Activated CD4-positive, alpha-beta T cell treated with anti-CD3 and anti-CD28 coated beads, Interleukin-2, Interleukin-4, amounts not matched to agents 100 ng/mL and 50 ng/mL, durations not matched to agents 16 hours and 8 hours (primary cell): ENCODE measurements around the gene RCOR2.

ENCODE experiments used
- DNase-seq: peaks from one replicate; pipeline ENCODE4 v3.0.0-alpha.2; 2020; ENCODE audit warnings: low spot score

RCOR2 gene

DNA sequence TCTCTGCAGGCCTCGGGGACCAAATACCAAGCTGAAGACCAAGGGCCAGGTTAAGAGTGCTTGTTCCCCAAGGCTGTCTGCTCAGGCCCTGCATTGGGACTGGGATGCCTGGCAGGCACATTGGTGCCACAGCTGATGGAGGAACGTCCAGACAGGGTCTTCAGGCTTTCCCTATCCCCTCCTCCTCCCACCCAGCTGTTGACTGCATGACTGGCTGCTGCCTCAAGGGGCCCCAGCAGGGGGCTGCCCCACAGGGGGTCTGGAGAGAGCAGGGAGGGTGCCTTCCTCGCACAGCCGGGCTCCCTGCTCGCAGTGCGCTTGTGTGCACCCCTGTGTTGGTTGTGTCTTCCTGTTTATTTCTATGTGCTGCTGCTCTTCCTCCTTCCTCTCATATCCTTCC lies 9.9 kb downstream of the RCOR2 start:
- no peak for DNase-seq

DNA sequence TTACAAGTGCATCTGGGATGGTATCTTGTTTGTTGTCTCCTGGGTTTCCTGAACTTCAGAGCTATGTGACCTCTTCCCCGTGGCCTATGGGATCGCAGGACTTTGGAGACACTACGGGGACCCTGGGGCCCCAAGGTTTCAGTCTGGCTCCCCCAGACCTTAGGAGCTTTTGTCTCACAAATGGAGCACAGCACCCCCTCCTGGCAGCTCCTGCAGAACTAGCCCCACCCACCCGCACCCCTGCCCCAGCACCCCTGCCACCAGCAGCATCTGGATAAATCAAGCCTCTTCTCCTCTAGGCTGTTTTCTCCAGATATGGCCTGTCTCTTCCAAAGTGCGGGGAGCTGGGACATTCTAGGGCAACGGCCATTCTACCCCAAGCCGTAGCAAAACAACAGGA lies 10.4 kb downstream of the RCOR2 start:
- peak; percentile 11 for DNase-seq

DNA sequence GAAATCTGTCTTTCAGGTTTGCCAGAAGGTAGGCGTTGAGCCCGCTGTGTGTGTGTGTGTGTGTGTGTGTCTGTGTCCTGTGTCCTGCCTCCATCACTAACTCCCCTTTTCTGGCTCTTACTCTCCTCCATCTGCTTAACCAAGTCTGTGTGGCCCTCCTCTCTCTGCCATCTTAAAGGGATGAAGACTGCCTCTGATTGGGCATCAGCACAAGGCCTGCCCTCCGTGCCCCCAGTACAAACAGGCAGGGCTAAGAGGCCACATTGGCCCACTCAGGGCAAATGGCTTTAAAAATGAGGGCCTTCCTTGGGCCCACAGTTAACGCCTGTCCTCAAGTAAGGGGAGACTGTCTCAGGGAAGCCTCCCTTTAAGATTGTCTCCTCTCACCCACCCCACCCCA lies 10.9 kb downstream of the RCOR2 start:
- no peak for DNase-seq

DNA sequence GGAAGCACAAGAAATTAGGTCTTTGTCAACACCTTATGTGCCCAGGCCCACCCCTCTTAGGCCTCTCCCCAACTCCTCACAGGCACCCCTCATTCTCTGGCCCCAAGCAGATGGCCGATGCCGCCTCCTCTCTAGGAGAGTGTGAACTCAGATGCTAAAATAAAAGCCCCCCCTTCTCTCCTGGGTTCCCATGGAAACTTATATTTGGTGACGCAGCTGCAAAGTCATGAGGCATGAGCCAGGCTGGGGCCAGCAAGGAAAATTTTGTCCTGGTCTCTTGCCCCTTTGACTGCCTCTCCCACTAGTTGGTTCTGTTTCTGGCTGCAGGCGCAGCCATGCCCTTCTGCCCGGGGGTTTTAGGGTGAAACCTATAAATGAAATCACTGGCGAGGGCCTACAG lies 11.8 kb downstream of the RCOR2 start:
- DNase-seq: no peak

DNA sequence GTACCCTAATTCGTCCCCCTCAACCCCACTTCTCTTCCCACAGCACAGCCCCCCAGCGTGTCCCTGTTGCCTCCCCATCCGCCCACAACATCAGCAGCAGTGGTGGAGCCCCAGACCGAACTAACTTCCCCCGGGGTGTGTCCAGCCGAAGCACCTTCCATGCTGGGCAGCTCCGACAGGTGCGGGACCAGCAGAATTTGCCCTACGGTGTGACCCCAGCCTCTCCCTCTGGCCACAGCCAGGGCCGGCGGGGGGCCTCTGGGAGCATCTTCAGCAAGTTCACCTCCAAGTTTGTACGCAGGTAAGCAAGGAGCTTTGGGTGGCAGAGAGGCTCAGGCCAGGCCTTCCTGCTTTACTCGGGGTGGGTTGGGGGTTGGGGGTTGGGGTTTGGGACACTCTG lies 12.2 kb downstream of the RCOR2 start:
- DNase-seq: no peak

DNA sequence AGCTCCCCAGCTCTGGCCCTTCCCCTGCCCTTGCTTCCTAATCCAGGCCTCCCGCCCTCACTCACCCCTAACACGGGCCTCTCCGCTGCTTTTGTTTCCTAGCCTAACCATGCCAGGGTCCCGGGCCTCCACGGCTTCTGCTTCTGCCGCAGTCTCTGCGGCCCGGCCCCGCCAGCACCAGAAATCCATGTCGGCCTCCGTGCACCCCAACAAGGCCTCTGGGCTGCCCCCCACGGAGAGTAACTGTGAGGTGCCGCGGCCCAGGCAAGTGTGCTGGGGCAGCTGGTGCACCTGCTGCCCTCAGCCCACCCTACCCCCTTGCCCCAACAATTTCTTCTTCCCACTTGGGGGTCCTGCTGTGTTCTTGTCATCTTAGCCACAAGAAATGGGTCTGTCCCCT lies 13.1 kb downstream of the RCOR2 start:
- DNase-seq: no peak

DNA sequence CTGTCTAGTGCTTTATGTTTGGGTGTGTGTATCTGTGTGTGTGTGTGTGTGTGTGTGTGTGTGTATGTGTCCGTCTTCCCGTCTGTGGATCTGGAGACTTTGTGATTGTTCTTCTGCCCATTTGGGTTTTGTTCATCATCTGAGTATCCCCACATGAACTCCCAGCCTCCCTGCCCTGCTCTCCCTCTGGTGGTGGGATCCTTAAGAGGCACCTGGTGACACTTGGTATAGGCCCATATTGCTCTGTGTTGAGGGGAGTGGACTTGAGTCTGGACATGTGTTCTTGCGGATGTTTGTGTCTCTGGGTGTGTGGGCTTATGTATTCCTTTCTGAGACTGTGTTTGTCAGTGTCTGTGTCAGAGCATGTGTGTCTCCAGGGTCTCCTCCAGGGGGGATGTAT lies 15.3 kb downstream of the RCOR2 start:
- DNase-seq: no peak

DNA sequence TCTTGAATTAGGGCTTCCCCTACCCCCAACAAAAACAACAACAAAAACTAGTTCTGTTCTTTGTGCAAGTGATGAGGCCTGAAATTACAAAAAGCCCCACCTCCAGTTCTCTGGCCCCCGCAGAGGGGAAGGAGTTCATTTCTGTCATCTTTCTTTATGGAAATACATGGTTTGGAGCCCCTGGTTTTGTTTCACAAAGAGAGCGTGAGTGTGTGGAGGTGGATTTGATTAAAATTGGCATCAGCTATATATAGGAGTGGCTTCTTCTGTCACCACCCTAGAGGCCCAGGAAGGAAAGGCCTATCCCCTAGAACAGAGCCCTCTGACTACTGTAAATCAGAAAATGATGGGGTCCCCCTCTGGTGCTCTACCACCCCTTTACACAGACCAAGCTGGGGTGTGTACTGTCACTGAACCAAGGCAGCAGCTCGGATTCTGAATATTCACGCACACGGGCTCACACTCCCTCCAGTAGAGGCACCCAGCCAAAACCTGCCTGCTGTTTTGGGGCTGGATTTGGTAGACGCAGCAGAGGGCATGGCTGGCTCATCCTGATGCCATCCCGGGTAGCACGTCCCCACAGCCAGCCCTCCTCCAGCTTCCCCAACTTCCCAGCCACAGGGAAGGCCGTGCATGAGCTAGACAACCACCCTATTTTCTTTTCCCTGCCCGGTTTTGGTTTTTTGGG lies 19.4 kb downstream of the RCOR2 start:
- no peak for DNase-seq

DNA sequence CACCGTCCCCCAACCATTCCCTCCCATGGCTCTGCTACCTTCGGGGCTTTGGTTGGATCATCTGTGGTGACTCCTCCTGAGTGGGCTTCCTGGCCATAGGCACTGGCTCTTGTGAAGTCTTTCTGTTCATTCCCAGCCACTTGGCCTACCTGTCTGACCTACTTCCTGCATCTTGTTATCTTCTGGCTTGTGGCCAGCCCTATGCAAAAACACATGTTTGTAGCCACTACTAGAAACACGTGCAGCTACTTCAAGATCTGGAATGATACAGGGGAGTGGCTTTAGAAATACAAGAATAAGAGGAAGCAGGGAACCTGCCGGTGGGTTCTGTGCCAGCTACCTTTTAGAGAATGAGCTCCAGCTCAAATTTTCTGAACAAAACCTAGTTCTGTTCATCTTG lies 20.9 kb downstream of the RCOR2 start:
- DNase-seq: no peak

DNA sequence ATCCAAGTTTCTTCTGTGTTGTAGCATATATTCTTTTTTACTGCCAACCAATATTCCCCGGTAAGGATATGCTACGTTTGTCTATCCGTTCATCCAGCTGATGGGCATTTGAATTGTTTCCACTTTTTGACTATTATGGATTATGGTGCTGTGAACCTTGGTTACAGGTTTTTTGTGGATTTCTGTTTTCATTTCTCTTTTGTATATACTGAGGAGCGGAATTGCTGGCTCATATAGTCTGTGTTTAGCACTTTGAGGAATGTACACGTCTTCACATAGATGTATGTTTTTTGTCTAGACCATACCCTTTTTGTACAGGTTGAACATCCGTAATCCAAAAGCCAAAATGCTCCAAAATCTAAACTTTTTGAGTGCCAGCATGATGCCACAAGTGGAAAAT lies 23.6 kb downstream of the RCOR2 start:
- no peak for DNase-seq

DNA sequence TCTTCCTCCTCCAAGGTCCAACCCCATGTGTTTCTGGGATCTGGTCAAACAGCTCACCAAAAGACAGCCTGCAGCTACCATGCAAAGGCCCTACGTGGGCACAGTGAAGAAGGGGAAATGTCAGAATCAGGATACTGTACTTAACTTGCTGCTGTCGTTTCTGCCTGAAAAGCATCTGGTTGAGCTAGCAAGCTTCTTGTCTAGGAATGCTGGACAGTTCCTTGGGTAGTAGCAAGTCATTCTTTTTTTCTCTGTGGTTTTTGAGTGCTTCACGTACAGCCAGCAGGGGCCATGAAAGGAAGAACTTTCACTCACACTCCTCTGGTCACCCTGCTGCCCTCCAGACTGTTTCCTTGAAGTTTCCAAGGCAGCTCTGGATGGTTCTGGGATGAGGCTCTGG lies 24.7 kb downstream of the RCOR2 start:
- DNase-seq: no peak

DNA sequence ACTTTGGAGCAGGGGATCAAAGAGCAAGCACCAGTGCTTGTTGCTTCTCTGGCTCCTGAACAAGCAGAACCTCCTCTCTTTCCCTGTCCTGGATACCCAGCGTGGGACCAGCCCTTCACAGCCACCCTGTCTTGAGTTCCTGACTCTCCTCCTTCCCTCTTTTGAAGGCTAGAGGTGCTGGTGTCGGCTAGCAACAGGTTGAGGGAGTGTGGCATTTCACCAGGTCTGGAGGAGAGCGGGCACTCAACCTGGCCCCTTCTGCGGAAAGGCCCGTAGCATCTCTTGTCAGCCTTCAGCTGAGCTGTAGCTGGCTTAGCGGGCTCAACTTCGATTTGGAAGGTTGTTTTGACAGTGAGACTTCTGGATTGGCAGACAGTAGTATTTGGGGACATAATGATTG lies 26.6 kb downstream of the RCOR2 start:
- DNase-seq: no peak

DNA sequence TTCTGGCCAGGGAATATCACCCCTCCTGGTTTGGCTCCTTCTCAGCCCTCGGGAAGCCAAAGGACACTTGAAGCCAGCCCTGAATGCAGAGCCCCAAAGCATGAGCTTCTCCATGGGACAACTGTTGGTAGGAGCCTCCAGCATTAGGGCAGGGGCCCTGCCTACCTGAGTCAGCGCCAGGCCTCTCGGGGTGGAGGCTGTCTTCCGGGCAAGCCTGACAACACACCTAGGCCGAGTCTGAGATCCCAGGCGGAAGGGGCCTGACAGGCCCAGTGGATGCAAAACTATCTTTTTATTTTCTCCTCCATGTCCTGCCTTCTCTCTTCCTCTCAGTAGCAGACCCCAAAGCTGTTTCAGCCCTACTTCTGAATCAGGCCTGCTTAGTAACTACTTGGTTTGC lies 27.6 kb downstream of the RCOR2 start:
- no peak for DNase-seq

DNA sequence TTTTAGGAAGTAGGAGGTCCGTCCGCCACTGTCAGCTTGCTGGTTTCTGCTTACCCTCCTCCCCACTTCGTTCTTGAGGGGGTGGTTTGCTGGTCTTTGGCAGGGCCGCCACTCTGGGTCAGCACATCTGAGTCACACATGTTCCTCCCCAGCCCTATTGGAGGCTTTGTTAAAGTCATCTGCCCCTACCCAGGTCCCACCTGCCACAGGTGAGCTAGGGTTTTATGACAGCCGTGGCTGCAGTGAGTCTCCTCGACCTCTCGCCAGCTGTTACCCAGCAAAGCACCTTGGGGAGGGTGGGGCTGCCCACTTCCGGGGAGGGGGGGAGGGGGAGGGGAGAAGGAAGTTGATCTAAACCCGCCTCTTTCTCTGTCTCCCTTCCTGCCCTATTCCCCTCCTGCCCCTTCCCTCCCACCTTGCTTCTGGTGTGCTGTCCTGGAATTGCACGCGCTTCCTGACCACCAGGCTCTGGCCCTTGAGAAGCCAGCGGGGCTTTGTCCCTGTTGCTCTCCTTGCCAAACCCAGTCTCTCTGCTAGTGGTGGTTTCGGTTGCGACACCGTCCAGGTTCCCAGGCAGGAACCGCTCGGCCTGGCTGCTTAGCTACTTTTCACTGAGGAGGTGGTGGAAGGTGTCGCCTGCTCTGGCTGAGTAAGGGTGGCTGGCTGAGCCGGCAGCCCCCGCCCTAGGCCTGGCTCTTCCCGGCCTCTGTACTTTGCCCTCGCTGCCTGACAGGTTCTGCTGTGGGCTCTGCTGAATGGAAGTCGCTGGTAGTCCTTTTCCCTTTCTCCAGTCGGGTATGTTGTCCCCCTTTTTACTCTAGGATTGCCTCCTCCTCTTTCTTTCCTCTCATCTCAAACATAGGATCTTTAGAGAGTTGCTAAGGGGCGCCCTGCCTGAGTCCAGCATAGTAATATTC lies 28.5 kb downstream of the RCOR2 start:
- peak; percentile 70 for DNase-seq

DNA sequence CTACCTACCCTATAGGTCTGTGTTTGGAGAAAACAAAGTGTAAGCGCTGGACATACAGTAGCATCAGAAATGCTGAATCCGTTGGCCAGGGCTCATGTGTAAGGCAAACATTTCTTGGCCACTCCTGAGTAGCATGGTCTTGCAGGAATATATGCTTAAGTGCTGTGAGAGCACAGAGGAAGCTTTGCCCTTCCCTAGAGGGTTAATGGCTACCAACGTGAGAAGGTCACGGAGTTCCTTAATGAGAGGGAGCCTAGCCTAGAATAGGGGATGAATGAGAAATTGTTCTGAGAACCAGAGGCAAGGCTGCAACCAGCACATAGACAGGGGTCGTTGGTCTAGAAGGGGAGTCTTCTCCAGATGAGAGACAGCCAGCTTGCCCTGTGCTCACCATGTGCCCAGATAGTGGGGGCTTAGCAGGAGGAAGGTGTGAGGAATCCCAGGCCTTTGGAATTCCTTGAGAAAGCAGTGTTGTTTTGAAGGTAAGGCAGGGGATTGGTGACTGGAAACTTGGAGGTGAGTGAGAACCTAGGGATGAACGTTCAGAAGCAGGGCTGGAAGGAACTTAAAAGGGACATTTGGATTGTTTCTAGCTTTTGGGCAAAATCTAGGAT lies 29.5 kb downstream of the RCOR2 start:
- DNase-seq: no peak

DNA sequence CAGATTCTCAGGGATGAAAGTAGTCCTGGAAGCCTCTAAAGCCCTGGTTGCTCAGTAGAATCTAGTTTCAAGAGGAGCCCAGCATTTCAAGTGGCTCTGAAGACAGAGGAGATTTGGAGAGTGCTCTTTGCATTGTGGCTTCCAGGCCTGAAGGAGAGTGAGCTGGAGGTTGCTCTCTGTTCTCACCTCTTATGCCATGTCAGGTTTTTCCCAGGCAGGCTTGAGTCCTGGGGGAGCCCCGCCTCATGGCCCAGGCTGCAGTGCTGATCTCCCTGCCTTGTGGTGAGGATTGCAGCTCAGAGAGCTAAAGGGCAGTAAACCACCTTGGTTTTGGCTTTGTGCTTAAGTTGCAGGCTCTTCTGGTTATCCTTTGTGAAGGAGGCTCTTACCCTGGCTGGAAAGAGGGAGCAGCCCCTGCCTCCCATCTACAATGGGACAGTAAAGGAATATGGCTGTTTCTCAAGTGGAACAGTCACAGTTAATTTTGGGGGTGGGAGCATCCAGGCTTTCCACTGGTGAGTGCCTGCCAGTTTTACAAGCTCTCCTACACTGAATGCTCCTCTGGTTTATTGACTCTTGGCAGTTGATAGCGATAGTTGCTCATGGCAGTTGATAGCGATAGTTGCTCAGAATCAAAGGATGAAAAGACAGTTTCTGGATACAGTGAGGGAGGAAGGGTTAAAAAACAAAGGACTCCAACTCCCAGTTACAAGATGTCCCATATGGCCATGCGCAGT lies 32.6 kb downstream of the RCOR2 start:
- DNase-seq: no peak

DNA sequence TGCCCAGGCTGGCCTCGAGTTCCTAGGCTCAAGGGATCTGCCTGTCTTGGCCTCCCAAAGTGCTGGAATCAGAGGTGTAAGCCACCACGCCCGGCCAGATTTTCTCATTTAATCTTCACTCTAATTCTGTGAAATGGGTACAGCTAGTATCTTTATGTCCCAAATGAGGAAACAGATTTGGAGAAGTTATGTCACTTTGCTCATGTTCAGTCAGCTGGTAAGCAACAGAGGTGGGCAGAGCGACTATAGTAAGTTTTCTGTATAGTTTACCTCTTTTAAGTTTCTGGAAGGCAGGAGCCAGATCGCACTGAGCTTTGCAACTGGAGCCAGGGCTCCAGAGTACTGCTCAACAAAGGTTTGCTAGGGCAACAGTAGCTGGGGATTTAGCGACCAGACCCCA lies 33.2 kb downstream of the RCOR2 start:
- no peak for DNase-seq

DNA sequence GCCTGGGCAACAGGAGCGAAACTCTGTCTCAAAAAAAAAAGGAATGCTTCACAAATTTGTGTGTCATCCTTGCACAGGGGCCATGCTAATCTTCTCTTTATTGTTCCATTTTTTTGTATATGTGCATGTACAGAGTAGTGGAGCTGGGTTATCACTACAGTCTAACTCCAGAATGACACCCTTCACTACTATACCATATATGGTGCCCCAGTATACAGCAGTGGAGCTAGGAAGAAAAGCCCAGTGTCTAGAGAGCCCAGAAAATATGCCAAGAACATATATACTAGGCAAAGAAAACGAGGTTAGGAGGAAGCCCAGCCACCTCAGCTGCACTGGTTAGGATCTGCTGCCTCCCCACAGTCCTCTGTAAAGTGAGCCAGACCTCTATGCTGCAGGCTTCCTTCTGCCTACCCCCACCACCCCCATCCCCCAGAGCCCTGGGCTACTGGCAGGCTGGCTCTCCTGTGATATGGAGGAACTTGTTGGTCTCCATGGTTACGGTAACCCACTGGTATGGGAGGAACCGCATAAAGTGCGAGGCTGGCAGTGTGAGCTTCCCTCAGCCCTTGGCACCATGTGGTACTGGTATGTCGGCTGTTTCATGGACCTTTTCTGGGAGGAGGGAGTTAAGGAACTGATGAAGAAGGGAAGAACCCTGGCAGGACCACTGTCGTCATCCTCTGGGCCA lies 34.3 kb downstream of the RCOR2 start:
- no peak for DNase-seq

DNA sequence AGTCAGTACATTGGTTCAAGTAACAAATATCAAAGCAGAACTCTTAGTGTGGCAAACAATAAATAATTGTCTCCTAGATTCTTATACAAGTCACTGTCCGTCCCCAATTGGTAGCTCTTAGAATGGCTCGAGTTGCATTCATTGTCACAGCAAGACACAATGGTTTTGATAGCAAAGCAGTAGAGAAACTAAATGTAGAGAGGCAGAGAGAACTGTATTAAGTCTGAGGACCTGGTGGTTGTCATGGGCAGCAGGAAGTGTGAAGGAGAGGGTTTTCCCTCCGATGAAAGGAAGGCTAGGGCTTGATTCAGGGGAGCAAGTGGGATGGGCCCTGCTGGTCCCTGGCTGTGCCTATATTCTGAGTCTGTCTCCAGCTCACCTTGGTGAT lies 36.6 kb downstream of the RCOR2 start:
- DNase-seq: no peak

DNA sequence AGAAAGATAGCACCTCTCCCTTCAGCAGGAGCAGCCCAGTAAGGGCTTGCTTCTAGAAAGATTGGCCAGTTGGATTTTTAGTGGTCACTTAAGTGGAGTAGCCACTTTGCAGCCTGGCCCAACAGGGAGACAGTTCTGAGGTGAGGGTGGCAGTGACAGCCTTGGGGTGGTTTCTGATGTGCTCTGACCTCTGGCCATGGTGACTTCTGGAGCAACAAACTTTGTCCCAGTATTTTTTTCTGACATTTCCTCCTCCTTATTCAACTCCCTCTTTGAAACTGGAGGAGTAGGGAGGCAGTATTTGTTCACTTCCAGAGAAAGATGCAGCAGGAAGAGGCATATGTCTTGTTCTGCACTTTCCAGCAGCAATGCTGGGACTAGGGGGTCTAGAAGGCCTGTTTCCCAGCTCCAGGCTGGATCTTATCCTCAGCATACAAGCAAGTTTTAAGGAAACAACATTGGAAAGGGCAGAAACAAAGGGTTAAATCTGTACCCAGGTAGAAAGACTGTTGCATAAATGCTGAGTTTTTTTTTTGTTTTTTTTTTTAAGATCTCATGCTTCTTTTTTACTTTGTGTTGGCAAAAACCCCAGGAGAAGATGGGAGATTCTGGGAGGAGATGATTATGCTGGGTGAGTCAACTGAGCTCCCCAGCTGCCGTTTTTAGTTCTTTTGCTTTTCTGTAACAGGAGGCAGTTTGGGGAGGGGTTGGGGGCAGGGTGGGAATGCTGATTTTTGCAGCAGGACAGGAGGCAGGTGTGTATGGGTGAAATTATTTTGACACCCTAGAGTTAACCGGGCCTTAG lies 37.2 kb downstream of the RCOR2 start:
- no peak for DNase-seq

DNA sequence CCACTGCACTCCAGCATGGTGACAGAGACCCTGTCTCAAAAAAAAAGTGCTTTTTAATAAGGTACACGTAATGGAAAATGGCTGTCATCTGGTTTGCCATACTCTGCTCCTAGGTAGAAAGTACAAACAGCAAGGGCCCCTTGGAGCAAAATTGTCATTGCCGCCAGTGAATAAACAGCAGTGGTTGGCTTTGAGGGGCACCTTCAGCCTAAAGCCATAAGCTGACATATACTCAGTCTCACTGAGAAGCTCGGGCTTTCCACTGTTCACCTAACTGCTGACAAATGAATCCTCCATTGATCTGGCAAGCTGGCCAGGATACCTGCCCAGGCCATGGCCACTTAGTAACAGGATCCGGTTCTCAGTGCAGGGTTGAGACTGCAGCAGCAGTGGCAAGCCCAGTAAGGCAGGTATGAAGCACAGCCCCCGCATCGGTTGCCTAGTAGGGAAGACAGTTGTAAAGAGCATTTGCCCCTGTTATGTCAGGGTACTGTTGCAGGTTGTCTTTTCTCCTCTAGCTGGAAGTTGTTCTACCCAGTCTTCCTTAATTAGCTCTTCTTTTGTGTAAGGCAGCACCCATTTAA lies 39.2 kb downstream of the RCOR2 start:
- no peak for DNase-seq
